GM10847 (cell line): ENCODE measurements around the gene CMSS1.

Experiments used
- POLR2A ChIP-seq: IDR thresholded peaks from 2 replicates; pipeline ENCODE4 v1.6.1; 2011; ENCODE audit not compliant: insufficient read length; ENCODE audit errors: extremely low read depth

Gene CMSS1

GRCh38 chr3:100110162-100110561 lies 292.5 kb downstream of the CMSS1 start:
- TF ChIP-seq POLR2A = no peak

- no peak for TF ChIP-seq POLR2A
Observed at GRCh38 chr3:100111728-100112127, 294.1 kb downstream of the CMSS1 start.

DNA sequence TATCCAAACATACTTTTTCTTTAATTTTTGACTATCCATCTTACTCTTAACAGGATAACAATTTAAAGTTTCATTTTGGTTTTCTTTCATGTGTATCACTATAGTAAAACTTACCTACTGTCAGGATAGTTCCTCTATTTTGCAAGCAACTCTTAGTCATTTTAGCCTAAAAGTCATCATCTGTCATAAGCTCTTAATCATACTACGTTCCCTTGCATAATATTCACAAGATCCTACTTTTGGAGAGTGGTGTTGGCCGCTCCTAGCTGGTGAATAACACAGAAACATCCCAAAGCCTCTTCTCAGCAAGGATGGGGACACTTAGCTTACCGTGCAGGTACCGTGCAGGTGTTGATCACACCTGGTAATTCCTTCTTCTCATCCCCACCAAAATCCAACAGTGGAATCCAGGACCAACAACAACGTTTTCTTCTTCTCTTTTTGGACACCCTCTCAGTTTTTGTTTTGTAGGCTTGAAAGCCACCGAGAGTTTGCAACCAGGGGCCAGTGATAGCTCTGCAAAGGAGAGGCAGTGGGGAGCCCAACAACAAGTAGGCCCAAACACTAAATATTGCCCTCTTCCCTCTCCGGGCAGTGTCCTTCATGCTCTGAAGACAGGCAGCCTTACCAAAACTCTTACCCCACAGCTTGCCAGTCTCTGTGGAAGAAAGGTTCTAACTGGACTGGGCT lies 296.2 kb downstream of the CMSS1 start:
- no peak for TF ChIP-seq POLR2A

GRCh38 chr3:100114413-100115030 lies 296.9 kb downstream of the CMSS1 start, which contains the start of gene FILIP1L:
TSS of gene FILIP1L (minus strand) at chr3:100114501.
- TF ChIP-seq POLR2A = no peak

GRCh38 chr3:100117093-100117492 lies 299.4 kb downstream of the CMSS1 start:
- no peak for TF ChIP-seq POLR2A

DNA sequence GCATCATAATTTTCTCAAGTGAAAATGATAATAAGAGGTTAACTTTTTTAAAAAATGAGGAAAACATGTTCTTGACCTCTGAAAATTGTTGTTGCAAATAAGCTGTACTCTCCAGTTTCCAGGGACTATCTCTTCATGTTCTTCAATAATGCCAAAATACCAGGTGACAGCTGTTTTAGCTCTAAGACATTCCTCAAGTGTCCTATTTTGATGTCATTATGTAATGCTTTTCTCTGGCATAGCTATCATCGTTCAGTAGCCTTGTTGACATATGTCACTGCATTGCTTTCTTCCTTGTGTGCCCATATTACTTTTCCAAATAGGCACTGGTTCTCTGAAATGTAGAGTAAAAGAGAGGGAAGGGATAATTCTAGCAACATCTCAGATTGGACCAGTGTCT lies 302.4 kb downstream of the CMSS1 start:
- TF ChIP-seq POLR2A = no peak

DNA sequence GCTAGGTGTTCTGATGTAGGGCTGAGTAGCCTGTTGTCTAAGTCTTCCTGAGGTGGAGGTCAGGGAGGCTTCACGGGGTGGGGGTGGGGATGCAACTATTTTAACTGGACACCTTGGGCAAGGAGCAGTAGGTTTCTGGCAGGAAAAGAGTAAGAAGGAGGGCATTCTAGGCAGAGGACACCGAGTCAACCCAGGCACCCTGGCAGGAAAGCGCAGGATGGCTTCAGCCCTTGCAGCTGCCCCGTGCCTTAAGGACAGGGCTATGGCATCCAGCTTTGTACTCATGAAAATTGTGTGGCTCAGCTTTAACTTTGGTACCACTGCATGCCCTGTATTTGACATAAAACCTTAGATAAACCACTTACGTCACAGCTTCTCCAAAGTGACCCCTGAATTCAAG lies 303.0 kb downstream of the CMSS1 start:
- no peak for TF ChIP-seq POLR2A

- TF ChIP-seq POLR2A = no peak
Observed at GRCh38 chr3:100122321-100122720, 304.7 kb downstream of the CMSS1 start.

DNA sequence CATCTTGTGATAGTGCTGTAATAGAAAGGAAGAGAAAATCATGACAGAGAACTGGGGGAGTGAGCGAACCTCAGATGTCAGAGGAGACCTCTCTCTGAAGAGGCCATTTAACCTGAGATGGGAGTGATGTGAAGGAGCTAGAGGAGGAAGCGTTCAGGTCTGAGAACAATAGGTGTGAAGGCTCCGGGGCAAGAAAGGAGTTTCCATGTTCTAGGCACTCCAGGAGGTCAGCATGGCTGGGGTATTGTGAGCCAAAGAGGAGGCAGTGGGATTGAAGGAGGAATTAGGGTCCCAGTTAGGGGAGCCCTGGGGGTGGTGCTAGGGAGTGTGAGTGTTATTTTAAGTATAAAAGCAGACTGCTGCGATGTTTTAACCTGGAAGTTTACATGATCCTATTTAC lies 305.4 kb downstream of the CMSS1 start:
- no peak for TF ChIP-seq POLR2A

- no peak for TF ChIP-seq POLR2A
Observed at GRCh38 chr3:100124201-100124761, 306.6 kb downstream of the CMSS1 start.

- no peak for TF ChIP-seq POLR2A
Observed at GRCh38 chr3:100125161-100125938, 307.7 kb downstream of the CMSS1 start.

GRCh38 chr3:100127792-100128191 lies 310.1 kb downstream of the CMSS1 start:
- TF ChIP-seq POLR2A = no peak

DNA sequence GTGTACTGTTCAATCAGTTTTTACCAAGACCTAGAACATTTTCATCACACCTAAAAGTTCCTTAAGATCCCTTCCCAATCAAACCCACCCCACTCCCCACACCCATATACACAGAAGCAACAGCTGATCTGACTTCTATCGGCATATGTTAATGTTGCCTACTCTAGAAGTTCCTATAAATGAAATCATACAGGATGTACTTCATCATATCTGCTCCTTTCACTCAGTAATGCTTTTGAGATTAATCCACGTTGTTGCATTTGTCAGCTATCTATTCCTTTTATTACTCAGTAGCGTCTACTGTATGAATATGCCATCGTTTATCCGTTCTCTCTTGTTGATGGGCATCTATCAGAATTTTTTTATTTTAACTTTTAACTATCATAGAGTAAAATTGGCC lies 310.9 kb downstream of the CMSS1 start:
- TF ChIP-seq POLR2A = no peak

GRCh38 chr3:100129941-100130340 lies 312.3 kb downstream of the CMSS1 start:
- TF ChIP-seq POLR2A = no peak

DNA sequence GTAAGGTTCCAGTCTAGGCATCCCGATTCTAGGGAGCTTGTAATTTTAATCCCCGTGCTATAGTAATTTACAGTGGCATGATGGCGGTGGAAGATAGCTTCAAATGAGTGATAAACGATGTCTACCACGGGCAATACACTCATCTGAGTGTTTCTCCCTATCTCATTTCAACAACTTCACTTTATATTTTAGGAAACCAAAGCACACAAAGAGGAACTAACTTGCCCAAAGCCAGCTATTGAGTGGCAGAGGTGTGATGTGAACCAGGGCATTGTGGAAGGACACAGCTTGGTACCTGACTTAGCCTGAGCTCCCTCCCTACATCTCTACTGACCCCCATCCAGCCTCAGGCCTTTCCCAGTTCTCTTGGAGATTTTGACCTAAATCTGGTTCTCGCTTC lies 313.6 kb downstream of the CMSS1 start:
- no peak for TF ChIP-seq POLR2A

DNA sequence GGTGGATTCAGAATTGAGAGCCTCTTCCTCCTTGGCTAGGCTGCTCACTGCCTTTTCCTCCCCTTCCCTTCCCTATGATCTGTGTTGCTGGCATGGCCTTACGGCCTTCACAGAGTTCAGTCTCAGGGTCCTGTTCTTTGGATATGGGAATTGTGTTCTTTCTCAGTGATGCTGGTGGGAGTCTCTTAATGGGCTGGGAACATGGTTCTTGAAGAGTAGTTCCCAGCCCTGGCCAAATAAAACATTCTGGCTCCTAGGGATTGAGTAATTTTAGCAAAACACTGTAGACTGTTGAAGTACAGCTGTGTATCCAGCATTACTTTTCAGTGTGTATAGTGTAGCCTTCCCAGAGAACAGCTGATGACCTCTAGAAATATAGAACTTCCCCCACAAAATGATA lies 319.3 kb downstream of the CMSS1 start:
- no peak for TF ChIP-seq POLR2A
